ENCODE measurements around the gene SZRD1.

SZRD1 gene

DNA sequence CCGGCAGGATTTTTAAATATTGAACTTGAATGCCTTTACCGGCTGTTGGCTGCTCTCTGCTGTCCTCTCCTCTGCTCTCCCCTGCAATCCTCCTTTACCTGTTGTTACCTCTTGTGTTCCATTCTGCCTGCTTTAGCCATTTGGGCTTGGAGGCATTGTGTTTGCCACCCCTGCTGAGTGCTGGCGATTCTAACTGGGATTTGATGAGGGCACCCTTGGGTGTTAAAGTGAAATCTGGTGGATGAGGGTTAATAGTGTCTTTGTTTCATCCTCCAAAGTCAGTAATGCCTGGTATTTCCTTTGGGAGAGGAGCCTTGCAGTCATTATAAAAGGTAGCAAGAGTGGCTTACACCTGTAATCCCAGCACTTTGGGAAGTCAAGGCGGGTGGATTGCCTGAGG, 9.9 kb downstream of the SZRD1 start:
- no peak overlapping the region for H3K4me3 ChIP-seq (ENCODE audit: low read length)
- DNase-seq, result no peak
- H3K36me3 ChIP-seq (replicated peaks; ENCODE audit: insufficient read depth, low read length), result no peaks in the 10 kb centered on the region
- H4K20me1 ChIP-seq (ENCODE audit: insufficient read depth, low read length), result peaks cover 76% of the 10 kb centered on the region
- no peaks in the 10 kb centered on the region for H3K27me3 ChIP-seq (replicated peaks; ENCODE audit: insufficient read depth, low read length)
- no peak overlapping the region for H3K4me2 ChIP-seq (ENCODE audit: low read depth, low read length)
- peaks cover 100% of the 10 kb centered on the region for H3K79me2 ChIP-seq (ENCODE audit: low read length)
- no peaks in the 10 kb centered on the region for H3K9me2 ChIP-seq (replicated peaks; ENCODE audit: insufficient read depth, low read length)
- no peaks in the 10 kb centered on the region for H3F3A ChIP-seq (ENCODE audit: insufficient read depth, low read length)
- no peak overlapping the region for H3K27ac ChIP-seq (ENCODE audit: low read length)
- H3K4me1 ChIP-seq (ENCODE audit: low read length), result no peaks in the 10 kb centered on the region
- no peaks in the 10 kb centered on the region for H3K9me3 ChIP-seq (replicated peaks; ENCODE audit: insufficient read depth, low read length)
- no peak overlapping the region for H3K9ac ChIP-seq (ENCODE audit: low read length)
- TF ChIP-seq, protein P1, sequence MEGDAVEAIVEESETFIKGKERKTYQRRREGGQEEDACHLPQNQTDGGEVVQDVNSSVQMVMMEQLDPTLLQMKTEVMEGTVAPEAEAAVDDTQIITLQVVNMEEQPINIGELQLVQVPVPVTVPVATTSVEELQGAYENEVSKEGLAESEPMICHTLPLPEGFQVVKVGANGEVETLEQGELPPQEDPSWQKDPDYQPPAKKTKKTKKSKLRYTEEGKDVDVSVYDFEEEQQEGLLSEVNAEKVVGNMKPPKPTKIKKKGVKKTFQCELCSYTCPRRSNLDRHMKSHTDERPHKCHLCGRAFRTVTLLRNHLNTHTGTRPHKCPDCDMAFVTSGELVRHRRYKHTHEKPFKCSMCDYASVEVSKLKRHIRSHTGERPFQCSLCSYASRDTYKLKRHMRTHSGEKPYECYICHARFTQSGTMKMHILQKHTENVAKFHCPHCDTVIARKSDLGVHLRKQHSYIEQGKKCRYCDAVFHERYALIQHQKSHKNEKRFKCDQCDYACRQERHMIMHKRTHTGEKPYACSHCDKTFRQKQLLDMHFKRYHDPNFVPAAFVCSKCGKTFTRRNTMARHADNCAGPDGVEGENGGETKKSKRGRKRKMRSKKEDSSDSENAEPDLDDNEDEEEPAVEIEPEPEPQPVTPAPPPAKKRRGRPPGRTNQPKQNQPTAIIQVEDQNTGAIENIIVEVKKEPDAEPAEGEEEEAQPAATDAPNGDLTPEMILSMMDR (IDR thresholded peaks at IDR 0.05; ENCODE audit: low read length), result no peak
- TF ChIP-seq EZH2 (optimal IDR thresholded peaks at IDR 0.05; ENCODE audit: low read depth, low read length) (no peak), EZH2phosphoT487 (IDR thresholded peaks at IDR 0.05; ENCODE audit: low read length) (no peak)
- no peak overlapping the region for H2AFZ ChIP-seq (ENCODE audit: low read length)

DNA sequence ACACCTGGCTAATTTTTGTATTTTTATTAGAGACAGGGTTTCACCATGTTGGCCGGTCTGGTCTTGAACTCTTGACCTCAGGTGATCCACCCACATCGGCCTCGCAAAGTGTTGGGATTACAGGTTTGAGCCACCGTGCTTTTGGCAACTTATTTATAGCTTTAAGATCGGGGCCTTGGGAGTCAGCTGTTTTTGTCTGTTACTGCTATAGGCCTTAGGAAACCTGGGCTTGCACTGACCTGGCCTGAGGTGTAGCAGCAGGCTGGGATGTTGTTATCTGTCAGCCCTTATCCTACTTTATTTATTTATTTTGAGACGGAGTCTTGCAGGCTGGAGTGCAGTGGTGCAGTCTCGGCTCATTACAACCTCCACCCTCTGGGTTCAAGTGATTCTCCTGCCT, 11.4 kb downstream of the SZRD1 start:
- H3F3A ChIP-seq (ENCODE audit: insufficient read depth, low read length), result no peaks in the 10 kb centered on the region
- H2AFZ ChIP-seq (ENCODE audit: low read length), result no peak overlapping the region
- H3K27me3 ChIP-seq (replicated peaks; ENCODE audit: insufficient read depth, low read length), result no peaks in the 10 kb centered on the region
- peaks cover 71% of the 10 kb centered on the region for H4K20me1 ChIP-seq (ENCODE audit: insufficient read depth, low read length)
- no peak for DNase-seq
- peaks cover 100% of the 10 kb centered on the region for H3K79me2 ChIP-seq (ENCODE audit: low read length)
- no peaks in the 10 kb centered on the region for H3K9me2 ChIP-seq (replicated peaks; ENCODE audit: insufficient read depth, low read length)
- H3K4me3 ChIP-seq (ENCODE audit: low read length), result no peak overlapping the region
- H3K4me2 ChIP-seq (ENCODE audit: low read depth, low read length), result no peak overlapping the region
- H3K9ac ChIP-seq (ENCODE audit: low read length), result no peak overlapping the region
- no peaks in the 10 kb centered on the region for H3K9me3 ChIP-seq (replicated peaks; ENCODE audit: insufficient read depth, low read length)
- H3K4me1 ChIP-seq (ENCODE audit: low read length), result no peaks in the 10 kb centered on the region
- H3K36me3 ChIP-seq (replicated peaks; ENCODE audit: insufficient read depth, low read length), result no peaks in the 10 kb centered on the region
- no peak overlapping the region for H3K27ac ChIP-seq (ENCODE audit: low read length)
- TF ChIP-seq EZH2 (optimal IDR thresholded peaks at IDR 0.05; ENCODE audit: low read depth, low read length) (no peak), EZH2phosphoT487 (IDR thresholded peaks at IDR 0.05; ENCODE audit: low read length) (no peak)
- TF ChIP-seq, protein P1 (IDR thresholded peaks at IDR 0.05; ENCODE audit: low read length), result no peak

DNA sequence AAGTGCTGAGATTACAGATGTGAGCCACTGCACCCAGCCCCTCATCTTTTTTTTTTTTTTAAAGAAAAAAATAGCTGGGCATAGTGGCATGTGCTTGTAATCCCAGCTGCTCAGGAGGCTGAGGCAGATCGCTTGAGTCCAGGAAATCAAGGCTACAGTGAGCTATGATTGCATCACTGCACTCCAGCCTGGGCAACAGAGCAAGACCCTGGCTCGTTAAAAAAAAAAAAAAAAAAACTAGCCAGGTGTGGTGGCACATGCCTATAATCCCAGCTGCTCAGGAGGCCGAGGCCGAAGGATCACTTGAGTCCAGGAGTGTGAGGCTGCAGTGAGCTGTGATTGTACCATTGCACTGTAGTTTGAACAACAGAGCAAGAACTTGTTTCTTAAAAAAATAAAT, 13.8 kb downstream of the SZRD1 start:
- TF ChIP-seq, protein P1 (IDR thresholded peaks at IDR 0.05; ENCODE audit: low read length), result no peak
- TF ChIP-seq EZH2phosphoT487 (IDR thresholded peaks at IDR 0.05; ENCODE audit: low read length) (no peak), EZH2 (optimal IDR thresholded peaks at IDR 0.05; ENCODE audit: low read depth, low read length) (no peak)
- Histone ChIP-seq H3K9me3 (replicated peaks; ENCODE audit: insufficient read depth, low read length) (no peaks in the 10 kb centered on the region), H3K4me1 (ENCODE audit: low read length) (no peaks in the 10 kb centered on the region), H3K4me3 (ENCODE audit: low read length) (no peak overlapping the region), H3K36me3 (replicated peaks; ENCODE audit: insufficient read depth, low read length) (no peaks in the 10 kb centered on the region), H3K9ac (ENCODE audit: low read length) (no peak overlapping the region), H4K20me1 (ENCODE audit: insufficient read depth, low read length) (peaks cover 71% of the 10 kb centered on the region), H3K27ac (ENCODE audit: low read length) (no peak overlapping the region), H2AFZ (ENCODE audit: low read length) (no peak overlapping the region), H3K79me2 (ENCODE audit: low read length) (peaks cover 100% of the 10 kb centered on the region), H3K4me2 (ENCODE audit: low read depth, low read length) (no peak overlapping the region), H3F3A (ENCODE audit: insufficient read depth, low read length) (no peaks in the 10 kb centered on the region), H3K9me2 (replicated peaks; ENCODE audit: insufficient read depth, low read length) (no peaks in the 10 kb centered on the region), H3K27me3 (replicated peaks; ENCODE audit: insufficient read depth, low read length) (no peaks in the 10 kb centered on the region)
- DNase-seq, result no peak

Measured in MM.1S (cell line).